Osteocyte (in vitro differentiated cells): ENCODE measurements around the gene SEMA3G. TPM values are rescaled to one million over a fixed set of nuclear protein-coding genes. Genes with fewer than 3 reads are reported as not detected.

Source experiments
- DNase-seq: peaks from one replicate; pipeline ENCODE4 v3.0.0; 2021; ENCODE audit warnings: mixed read lengths; ENCODE audit not compliant: unreplicated experiment; ENCODE audit errors: extremely low spot score
- H3K27ac Mint-ChIP-seq: one replicate; pipeline ENCODE4 v1.8.0; 2021; ENCODE audit warnings: mild to moderate bottlenecking, mixed read lengths; ENCODE audit not compliant: unreplicated experiment
- H3K27me3 Mint-ChIP-seq: one replicate; pipeline ENCODE4 v1.8.0; 2021; ENCODE audit warnings: mixed read lengths; ENCODE audit not compliant: unreplicated experiment
- H3K36me3 Mint-ChIP-seq: one replicate; pipeline ENCODE4 v1.8.0; 2021; ENCODE audit warnings: mixed read lengths; ENCODE audit not compliant: unreplicated experiment
- H3K4me1 Mint-ChIP-seq: one replicate; pipeline ENCODE4 v1.8.0; 2021; ENCODE audit warnings: mixed read lengths; ENCODE audit not compliant: unreplicated experiment
- H3K4me3 Mint-ChIP-seq: one replicate; pipeline ENCODE4 v1.8.0; 2021; ENCODE audit warnings: mild to moderate bottlenecking, moderate library complexity, mixed read lengths; ENCODE audit not compliant: unreplicated experiment
- H3K9me3 Mint-ChIP-seq: one replicate; pipeline ENCODE4 v1.8.0; 2021; ENCODE audit warnings: mixed read lengths; ENCODE audit not compliant: unreplicated experiment
- total RNA-seq: library from RNA; stranded (reverse); gene quantifications from 2 replicates; pipeline ENCODE4 v1.2.1, GENCODE V29; 2021
- TF ChIP-seq, protein P1 (sequence below): fragments of 200-600 bp; sonication (generic); IDR thresholded peaks from 2 replicates; pipeline ENCODE4 v1.5.0; 2021; ENCODE audit warnings: antibody characterized with exemption, mild to moderate bottlenecking, moderate library complexity

The SEMA3G gene
- total RNA-seq, 1 donor from 2014 or later: not detected

DNA sequence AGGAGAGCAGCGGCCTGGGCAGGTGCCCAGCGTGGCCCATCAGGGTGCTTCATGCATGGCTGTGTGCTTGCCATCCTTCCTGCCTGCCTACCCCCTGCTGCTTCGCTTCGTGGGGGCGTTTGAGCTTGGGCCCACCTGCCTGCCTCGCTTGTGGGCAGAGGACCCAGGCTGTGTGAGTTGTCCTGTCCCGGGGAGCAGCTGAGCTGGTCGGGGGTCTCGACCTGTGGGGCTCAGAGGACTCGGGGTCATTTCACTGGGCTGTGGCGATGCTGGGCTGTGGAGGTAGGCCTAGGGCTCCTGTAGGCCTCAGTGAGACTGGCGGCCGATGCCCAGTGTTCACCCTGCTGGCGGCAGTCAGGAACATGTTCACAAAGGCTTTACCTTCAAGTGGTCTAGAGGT, 38.2 kb upstream of the SEMA3G start:
- Mint-ChIP-seq H3K27me3 (no peaks in the 10 kb centered on the region), H3K27ac (peak overlapping the region; percentile 37), H3K4me3 (no peak overlapping the region), H3K36me3 (peaks cover 49% of the 10 kb centered on the region), H3K9me3 (no peaks in the 10 kb centered on the region), H3K4me1 (peaks cover 8% of the 10 kb centered on the region)
- no peak for DNase-seq
- TF ChIP-seq, protein P1, sequence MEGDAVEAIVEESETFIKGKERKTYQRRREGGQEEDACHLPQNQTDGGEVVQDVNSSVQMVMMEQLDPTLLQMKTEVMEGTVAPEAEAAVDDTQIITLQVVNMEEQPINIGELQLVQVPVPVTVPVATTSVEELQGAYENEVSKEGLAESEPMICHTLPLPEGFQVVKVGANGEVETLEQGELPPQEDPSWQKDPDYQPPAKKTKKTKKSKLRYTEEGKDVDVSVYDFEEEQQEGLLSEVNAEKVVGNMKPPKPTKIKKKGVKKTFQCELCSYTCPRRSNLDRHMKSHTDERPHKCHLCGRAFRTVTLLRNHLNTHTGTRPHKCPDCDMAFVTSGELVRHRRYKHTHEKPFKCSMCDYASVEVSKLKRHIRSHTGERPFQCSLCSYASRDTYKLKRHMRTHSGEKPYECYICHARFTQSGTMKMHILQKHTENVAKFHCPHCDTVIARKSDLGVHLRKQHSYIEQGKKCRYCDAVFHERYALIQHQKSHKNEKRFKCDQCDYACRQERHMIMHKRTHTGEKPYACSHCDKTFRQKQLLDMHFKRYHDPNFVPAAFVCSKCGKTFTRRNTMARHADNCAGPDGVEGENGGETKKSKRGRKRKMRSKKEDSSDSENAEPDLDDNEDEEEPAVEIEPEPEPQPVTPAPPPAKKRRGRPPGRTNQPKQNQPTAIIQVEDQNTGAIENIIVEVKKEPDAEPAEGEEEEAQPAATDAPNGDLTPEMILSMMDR: no peak

DNA sequence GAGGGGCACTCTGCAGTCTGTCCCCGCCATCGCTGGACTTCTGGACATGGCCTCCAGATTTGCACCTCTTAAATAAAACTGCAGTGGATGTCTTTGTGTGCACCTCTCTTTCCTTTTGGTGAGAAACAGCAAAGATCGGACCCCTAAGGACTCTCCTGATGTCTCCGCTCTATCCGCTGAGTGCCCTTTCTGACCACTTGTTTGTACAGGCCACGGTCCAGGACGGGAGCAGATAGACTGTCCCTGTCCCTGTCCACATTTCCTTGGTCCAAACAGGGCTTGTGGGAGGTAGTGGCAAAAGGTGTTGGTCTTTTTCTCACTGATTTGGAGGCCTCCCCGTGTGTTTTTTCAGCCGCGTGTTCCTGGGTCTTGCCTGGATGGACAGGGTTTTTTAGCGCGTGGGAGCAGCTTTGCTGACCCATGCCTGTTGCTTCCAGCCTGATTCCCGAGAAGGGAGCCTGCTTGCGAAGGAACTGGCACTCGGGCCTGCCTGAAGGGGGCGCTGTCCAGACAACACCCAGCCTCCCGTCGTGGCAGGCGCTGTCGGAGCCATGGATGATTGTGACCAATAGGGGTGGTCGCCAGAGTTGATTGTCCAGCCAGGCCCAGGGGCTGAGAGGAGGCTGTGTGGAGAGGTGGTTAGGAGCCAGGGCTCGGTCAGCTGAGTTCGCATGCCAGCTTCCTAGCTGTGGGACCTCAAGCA, 37.1 kb upstream of the SEMA3G start:
- Mint-ChIP-seq H3K27me3 (no peaks in the 10 kb centered on the region), H3K27ac (no peak overlapping the region), H3K4me1 (peaks cover 8% of the 10 kb centered on the region), H3K36me3 (peaks cover 48% of the 10 kb centered on the region), H3K9me3 (no peaks in the 10 kb centered on the region), H3K4me3 (no peak overlapping the region)
- no peak for DNase-seq
- TF ChIP-seq, protein P1: peak; percentile 51

DNA sequence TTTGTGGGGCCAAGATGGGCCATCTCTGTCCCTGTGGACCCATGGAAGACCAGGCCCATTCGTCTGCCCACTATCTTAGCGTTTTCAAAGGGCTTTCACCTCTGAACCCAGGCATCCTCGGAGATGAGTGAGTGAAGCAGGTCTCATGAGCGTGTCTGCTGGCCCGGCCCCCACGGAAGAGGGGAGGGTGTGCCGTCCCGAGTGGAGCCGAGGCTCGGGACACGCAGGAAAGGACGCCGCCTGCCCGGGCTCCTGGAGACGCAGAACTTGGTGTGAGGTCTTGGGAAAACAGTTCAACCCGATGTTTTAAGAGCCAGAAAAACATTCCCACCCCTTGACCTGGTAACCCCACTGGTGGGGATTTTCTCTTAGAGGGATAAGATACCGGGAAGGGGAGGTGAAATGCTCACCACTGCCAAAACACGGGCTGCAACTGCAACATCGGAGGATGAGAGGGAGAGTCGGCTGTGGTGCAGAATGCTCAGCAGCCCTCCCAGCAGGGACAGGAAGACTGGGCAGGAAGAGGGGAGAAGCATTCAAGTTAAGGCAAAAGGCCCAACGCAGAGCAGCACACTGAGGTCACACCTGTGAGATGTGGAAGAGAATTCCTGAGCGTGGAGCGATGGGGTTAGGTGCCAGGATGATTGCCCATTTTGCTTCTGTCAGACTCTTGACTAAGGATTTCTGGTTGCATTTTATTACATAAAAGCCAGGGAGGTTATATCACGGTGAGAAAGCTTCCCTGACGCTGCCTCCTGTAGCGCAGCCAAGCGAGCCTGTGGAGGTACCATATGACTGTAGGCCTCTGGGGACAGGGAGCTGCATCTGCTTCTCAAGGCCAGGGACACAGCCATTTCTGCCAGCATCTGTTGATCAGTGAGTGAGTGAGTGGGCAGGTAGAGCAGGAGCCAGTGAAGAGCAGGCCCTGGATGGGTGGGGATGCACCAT, 36.1 kb upstream of the SEMA3G start:
- Mint-ChIP-seq H3K4me3 (no peak overlapping the region), H3K27me3 (no peaks in the 10 kb centered on the region), H3K36me3 (peaks cover 48% of the 10 kb centered on the region), H3K27ac (no peak overlapping the region), H3K4me1 (peaks cover 8% of the 10 kb centered on the region), H3K9me3 (no peaks in the 10 kb centered on the region)
- TF ChIP-seq, protein P1: no peak
- no peak for DNase-seq

DNA sequence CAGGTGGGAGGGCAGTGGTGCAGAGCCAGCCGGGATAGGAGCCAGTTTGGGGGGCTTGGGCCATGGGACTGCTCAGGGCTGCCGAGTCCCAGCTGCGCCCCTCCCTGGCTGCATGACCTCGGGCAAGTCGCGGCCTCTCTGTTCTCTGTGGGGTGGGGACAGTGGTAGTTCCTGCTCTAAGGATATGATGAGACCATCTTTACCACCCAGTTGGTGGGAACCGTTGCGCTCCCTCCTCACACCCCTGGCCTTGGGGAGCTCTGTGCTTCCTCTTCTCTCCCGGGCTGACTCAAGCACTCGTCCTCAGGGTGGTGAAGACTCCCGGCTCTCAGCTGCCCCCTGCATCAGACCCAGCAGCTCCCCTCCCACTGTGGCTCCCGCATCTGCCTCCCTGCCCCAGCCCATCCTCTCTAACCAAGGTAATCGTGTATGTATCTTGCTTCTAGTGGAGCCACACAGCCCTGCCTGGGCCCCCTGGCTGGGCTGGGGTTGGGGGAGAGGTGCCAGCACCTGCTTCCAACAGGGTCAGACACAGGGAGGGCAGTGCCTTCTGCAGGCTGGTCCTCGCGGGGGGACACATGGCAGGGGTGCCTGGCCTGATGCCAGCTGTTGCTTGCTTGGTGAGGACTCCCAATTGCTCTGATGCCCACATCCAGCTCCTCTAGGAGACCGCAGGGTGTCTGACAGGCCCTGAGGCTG, 35.1 kb upstream of the SEMA3G start:
- peaks cover 48% of the 10 kb centered on the region for H3K36me3 Mint-ChIP-seq
- H3K9me3 Mint-ChIP-seq: no peaks in the 10 kb centered on the region
- H3K4me1 Mint-ChIP-seq: peaks cover 8% of the 10 kb centered on the region
- H3K27ac Mint-ChIP-seq: no peak overlapping the region
- DNase-seq: no peak
- H3K27me3 Mint-ChIP-seq: no peaks in the 10 kb centered on the region
- no peak overlapping the region for H3K4me3 Mint-ChIP-seq
- TF ChIP-seq, protein P1: no peak
